Activated CD8-positive, alpha-beta memory T cell treated with anti-CD3 and anti-CD28 coated beads, Interleukin-2, amount 50 U/mL, for 1 hour (primary cell): ENCODE measurements around the gene ZNF609.

Experiments used
- DNase-seq: peaks from one replicate; pipeline ENCODE4 v3.0.0-alpha.2; 2020; ENCODE audit errors: extremely low read depth

Gene ZNF609

GRCh38 chr15:64460206-64460723, at the start of gene ZNF609:
ZNF609 (plus strand) TSS chr15:64460578; CDS start chr15:64499420, 38,842 bp downstream.
- DNase-seq = peak; percentile 43

GRCh38 chr15:64412216-64412615, 48.2 kb upstream of the ZNF609 start:
- no peak for DNase-seq

- no peak for DNase-seq
These were observed 37.7 kb upstream of the ZNF609 start for GRCh38 chr15:64422697-64423096.

GRCh38 chr15:64423970-64424369, 36.4 kb upstream of the ZNF609 start:
- no peak for DNase-seq

- no peak for DNase-seq
These were observed 35.2 kb upstream of the ZNF609 start for GRCh38 chr15:64425221-64425620.

DNA sequence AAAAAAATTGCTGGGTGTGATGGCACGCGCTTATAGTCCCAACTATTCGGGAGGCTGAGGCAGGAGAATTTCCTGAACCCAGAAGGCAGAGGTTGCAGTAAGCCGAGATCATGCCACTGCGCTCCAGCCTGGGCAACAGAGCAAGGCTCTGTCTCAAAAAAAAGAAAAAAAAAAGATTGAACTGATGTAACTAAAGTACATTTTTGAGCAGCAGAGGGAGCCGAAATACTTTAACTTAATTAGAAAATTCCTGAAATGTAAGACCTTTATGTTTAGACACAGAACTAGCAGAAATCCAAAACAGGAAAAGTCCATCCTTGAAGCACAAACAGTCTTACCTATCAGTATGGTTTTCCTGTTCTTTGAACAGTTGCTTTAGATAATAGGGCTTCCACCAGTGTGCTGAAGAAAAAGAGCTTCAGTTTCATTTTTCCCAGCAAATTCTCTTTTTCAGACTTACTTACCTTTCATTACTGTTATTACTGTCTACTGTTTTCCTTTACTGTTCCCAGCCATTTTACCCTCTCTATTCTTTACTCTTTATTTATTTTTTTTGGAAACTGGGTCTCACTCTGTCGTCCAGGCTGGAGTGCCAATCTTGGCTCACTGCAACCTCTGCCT, 33.4 kb upstream of the ZNF609 start:
- no peak for DNase-seq

- no peak for DNase-seq
These were observed 30.9 kb upstream of the ZNF609 start for GRCh38 chr15:64429448-64429847.

GRCh38 chr15:64430000-64430735, 30.2 kb upstream of the ZNF609 start:
- DNase-seq = peak; percentile 22

DNA sequence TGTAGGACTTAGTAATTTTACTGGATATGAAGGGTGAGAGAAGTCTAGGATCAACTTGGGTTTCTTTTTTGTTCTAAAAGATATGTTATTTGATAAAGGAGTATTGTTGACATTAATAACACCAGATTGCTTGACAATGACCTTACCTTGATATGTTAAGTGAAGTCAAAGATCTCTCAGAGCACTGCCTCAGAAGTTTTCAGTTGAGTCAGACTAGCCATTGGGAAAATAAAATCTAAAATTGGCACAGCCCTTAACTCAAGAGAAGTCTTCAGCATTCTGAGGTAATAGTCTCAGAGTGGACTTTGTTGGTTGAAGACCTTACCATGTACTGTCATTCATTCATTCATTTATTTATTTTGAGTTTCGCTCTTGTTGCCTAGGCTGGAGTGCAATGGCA, 22.4 kb upstream of the ZNF609 start:
- no peak for DNase-seq

GRCh38 chr15:64438653-64439447, 21.5 kb upstream of the ZNF609 start:
- no peak for DNase-seq

DNA sequence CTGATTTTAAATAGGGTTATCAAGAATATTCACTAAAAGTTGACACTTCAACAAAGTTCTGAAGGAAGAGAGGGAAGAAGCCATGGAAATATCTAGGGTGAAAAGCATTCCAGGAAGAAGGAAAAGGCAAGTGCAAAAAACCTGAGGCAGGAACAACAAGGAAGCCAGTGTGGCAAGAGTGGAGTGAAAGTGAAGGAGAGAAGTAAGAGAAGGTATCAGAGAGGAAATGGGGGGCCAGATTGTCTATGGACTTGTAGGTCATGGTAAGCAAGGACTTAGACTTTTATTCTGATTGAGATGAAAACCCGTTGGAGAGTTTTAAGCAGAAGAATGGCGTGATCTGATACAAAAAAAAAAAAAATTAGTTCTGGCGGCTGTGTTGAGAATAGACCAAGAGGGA, 18.5 kb upstream of the ZNF609 start:
- no peak for DNase-seq

DNA sequence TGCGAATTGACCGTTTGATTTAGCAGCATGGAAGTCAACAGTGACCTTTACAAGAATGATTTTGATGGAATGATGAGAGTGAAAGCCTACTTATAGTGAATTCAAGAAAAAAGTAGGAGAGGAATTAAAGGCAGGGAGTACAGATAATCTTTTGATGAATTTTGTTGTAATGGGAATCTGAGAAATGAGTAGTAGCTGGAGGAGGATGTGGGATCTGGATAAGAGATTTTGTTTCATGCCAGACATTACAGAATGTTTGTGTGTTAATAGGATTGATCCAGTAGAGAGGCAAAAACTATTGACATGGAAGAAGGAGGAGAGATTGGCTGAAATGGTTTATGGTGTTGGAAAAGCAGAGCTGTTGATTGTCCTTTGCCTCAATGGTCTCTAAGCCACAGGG, 17.4 kb upstream of the ZNF609 start:
- DNase-seq = no peak

DNA sequence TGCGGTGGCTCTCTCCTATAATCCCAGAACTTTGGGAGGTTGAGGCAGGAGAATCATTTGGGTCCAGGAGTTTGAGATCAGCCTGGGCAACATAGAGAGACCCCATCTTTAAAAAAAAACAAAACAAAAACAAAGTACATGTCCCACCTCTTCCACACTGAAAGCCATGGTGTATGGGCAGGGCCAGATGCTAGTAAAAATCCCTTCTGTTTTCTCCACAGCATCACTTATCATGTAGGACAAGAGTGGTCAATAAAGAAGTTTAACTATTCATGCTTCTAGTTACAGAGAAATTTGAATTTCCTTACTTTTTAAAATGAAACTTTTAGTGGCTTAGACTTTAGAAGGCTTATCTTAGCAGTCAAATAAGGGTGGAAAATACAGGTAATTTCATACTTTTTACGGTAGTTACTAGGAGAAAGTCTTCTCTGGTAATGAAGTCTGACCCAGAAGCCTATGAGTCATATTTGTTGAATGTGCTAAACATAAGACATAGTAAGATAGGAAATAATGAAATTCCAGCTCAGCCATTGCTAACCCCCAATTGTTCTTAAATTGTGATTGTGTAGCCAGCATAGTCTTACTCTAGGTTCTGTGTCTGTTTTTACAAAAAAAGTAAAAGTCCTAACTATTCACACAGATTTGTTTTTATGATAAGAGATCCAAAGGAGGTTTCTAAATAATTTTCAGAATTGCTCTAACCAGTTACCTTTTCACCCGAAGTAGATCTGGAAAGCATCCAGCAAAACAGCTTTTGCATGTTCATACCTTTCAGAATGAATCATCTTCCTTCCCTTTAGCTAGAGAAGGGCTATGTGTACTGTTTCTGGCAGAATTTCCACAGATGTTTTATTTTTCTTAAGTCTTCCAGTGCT, 16.4 kb upstream of the ZNF609 start:
- DNase-seq = no peak

- no peak for DNase-seq
These were observed 15.5 kb upstream of the ZNF609 start for GRCh38 chr15:64444836-64445235.

DNA sequence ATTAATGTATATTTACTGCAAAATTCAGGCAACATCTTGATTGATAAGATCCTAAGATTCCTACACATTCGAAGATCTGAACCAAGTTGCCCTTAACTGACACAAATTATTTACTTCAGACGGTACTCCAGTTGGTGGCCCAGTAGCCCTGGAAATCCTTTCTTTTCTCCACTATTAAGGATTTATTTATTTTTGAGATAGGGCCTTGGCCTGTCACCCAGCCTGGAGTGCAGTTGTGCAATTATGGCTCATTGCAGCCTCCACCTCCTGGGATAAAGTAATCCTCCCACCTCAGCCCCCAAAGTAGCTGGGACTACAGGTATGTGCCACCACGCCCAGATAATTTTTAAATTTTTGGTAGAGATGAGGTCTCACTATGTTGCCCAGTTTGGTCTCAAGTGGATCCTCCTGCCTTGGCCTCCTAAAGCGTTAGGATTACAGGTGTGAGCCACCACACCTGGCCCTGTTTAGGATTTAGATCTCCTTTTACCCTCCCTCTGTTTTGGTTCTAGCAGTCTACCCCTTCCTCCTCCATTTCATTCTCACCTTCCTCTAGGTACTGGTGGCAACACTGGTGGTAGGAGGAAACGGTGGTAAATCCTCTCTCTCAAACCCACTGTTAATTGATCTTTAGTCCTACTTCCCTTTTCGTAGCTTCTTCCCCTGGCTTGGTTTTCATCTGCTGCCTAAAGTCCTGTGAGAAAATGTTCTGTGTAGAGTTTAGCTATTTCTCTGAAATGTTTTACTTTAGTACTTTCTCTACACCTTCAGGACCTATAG, 12.7 kb upstream of the ZNF609 start:
- no peak for DNase-seq

GRCh38 chr15:64452988-64453688, 7.2 kb upstream of the ZNF609 start:
- DNase-seq = no peak

DNA sequence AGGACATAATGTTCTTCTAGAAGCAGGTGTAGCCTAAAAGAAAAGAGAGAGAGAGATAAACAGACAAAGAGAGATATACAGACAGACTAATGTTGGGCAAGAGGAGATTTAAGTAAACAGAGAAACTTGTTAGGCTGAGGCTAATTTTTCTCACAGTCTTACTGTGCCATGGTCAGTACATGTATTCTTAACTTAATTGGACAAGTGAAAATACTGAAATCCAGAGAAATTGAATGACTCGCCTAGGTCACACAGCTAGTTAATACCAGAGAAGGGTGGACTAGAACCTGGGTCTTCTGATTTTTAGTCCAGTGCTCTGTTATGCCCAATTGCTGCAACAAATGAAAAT, 6.7 kb upstream of the ZNF609 start:
- no peak for DNase-seq

GRCh38 chr15:64454282-64454681, 6.1 kb upstream of the ZNF609 start:
- no peak for DNase-seq

DNA sequence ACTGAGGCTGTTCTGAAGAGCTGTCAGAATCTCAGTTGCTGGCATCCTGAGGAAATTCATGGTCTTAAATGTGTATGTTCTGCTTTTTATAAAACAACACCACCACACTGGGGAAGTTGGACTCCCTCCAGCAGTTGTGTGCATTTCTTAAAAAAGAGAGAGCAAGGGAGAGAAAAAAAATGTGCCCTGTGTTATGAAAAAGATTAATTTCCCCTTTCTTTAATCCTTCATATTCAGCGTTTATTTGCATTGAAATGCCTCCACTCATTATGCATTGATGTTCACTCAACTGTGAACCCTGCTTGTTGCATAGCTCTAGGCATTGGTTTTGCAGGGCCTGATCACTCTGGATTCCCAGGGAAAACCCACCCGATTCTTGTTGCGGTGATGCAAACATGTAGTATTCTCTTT, 4.4 kb upstream of the ZNF609 start:
- no peak for DNase-seq

DNA sequence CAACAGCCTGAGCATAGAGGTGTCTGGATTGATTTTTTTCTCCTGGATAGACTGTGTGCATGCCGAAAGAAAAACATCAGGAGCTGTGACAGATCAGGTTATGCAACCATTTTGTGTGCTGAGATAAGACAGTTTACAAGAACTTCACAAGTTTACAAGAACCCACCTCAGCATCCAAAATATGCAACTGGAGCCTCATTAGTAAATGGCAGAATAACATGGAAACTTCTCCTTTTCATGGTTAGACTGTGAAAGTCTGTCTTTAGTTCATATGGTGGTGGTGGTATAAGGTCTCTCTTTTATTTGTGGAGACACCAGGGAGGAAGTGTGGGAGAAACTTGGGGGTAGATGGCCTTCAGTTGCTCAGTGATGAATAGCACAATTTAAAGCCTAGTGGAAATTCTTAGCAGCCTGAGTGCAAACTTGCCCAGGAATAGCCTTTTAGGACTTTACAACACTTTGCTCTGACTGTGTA, 3.7 kb upstream of the ZNF609 start:
- no peak for DNase-seq
